ENCODE data around the gene MYO5A.
"Not testable (repeated sequence)": the region's sequence is repeated elsewhere in the genome, so short reads cannot be mapped to it uniquely, and the experiment has no call there.

DNA sequence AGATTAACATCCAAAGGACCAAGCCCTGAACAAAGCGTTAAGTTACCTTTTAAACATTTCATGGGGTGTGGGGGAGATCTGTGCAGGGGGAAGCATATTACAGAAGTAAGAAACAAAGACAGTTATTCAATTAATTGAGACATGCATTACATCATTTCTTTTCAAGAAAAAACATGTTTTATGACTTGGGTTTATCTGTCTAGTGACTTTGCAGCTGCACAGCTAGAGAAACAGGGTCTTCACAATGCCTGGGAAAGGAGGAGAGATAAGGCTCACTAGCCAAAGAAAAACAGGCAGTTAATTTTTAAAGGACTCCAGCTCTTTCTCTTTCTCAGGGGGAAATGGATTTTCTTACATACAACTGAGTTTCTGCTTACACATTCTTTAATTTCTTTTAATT lies 112.1 kb downstream of the MYO5A start:
- TF ChIP-seq YY1 (IDR thresholded peaks at IDR 0.05; ENCODE audit: extremely low read depth, insufficient replicate concordance, low read depth, low read length); JUND (IDR thresholded peaks at IDR 0.05); POLR2A (IDR thresholded peaks at IDR 0.05; ENCODE audit: borderline replicate concordance, extremely low read depth, insufficient read depth, insufficient read length); CTCF (IDR thresholded peaks at IDR 0.05 in 2 of 3, conservative IDR thresholded peaks at IDR 0.05 in 1 of 3; ENCODE audit: borderline replicate concordance in 1 of 3, insufficient read depth in 1 of 3, low read depth in 2 of 3, low read length in 2 of 3): not testable (repeated sequence)

Data from HCT116 (cell line).